Colonic mucosa (tissue), 4 donors: Measurements from ENCODE around the gene PELI3. TPM values are rescaled to one million over a fixed set of nuclear protein-coding genes. Genes with fewer than 3 reads are reported as not detected.

Experiments
- DNase-seq: peaks from one replicate; pipeline ENCODE4 v3.0.0-alpha.2; 2020
- H3K27ac ChIP-seq: fragments of 200-600 bp; one replicate; pipeline ENCODE4 v1.8.0; 2021
- H3K27me3 ChIP-seq: fragments of 200-600 bp; one replicate; pipeline ENCODE4 v1.8.0; 2021
- H3K36me3 ChIP-seq: fragments of 200-600 bp; one replicate; pipeline ENCODE4 v1.8.0; 2021
- H3K4me1 ChIP-seq: fragments of 200-600 bp; one replicate; pipeline ENCODE4 v1.8.0; 2021; ENCODE audit warnings: mild to moderate bottlenecking
- H3K4me3 ChIP-seq: fragments of 200-600 bp; one replicate; pipeline ENCODE4 v1.8.0; 2021
- H3K9ac ChIP-seq, 2 donors: one replicate each; pipeline ENCODE4 v1.7.0; 2013; ENCODE audit warnings: control low read depth in 2 of 2, low read depth in 2 of 2, low read length in 2 of 2
- H3K9me3 ChIP-seq: fragments of 200-600 bp; one replicate; pipeline ENCODE4 v1.8.0; 2021
- intact Hi-C: fragments of 100-400 bp; cut with DNase I; formaldehyde crosslinking; loops from one replicate; pipeline ENCODE4 v1.14.1; 2022
- total RNA-seq, 2 donors: library from RNA; stranded (reverse); fragmentation: NEBNext Ultra II Directional in 1 of 2; extraction: Animal tissue kit (Norgen Biotek cat#: 25700) in 1 of 2; gene quantifications; one replicate each; pipeline ENCODE4 v1.2.1, GENCODE V29; 2021
- TF ChIP-seq, protein P1 (sequence below): fragments of 200-600 bp; IDR thresholded peaks from one replicate; pipeline ENCODE4 v1.8.0; 2022; ENCODE audit warnings: antibody characterized with exemption, mild to moderate bottlenecking
- donor health status: healthy.
- donor health status: DM: no; HTN: no; CAD: no.
- donor health status: DM: no; HTN: no; CAD: no.

The PELI3 gene
- total RNA-seq, 2 donors from 2014 or later = 3.8 to 3.9 TPM

DNA sequence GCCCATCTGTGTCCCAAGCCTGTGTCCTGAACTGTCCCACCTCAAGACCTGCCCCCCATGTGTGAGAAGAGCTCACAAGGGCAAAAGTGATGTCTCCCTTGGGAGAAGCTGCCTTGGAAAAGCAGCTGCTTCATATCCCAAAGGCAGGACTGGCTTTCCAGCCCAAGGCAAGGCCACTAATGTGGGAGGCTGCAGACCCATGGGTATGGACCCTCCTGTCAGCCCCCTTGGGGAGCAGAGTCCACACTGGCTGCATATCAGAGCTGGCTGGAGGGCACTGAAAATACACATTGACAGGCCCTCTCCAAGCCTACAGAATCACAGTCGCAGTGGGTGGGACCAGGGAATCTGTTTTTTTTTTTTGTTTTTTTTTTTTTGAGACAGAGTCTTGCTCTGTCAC lies 2.7 kb downstream of the PELI3 start:
- Histone ChIP-seq H3K4me3 (no peak overlapping the region), H3K27me3 (no peaks in the 10 kb centered on the region), H3K36me3 (no peaks in the 10 kb centered on the region), H3K9ac (no peak overlapping the region), H3K9me3 (no peaks in the 10 kb centered on the region), H3K27ac (no peak overlapping the region), H3K4me1 (peaks cover 12% of the 10 kb centered on the region)
- intact Hi-C loops = no loop called here
- TF ChIP-seq, protein P1, sequence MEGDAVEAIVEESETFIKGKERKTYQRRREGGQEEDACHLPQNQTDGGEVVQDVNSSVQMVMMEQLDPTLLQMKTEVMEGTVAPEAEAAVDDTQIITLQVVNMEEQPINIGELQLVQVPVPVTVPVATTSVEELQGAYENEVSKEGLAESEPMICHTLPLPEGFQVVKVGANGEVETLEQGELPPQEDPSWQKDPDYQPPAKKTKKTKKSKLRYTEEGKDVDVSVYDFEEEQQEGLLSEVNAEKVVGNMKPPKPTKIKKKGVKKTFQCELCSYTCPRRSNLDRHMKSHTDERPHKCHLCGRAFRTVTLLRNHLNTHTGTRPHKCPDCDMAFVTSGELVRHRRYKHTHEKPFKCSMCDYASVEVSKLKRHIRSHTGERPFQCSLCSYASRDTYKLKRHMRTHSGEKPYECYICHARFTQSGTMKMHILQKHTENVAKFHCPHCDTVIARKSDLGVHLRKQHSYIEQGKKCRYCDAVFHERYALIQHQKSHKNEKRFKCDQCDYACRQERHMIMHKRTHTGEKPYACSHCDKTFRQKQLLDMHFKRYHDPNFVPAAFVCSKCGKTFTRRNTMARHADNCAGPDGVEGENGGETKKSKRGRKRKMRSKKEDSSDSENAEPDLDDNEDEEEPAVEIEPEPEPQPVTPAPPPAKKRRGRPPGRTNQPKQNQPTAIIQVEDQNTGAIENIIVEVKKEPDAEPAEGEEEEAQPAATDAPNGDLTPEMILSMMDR = no peak
- no peak for DNase-seq

DNA sequence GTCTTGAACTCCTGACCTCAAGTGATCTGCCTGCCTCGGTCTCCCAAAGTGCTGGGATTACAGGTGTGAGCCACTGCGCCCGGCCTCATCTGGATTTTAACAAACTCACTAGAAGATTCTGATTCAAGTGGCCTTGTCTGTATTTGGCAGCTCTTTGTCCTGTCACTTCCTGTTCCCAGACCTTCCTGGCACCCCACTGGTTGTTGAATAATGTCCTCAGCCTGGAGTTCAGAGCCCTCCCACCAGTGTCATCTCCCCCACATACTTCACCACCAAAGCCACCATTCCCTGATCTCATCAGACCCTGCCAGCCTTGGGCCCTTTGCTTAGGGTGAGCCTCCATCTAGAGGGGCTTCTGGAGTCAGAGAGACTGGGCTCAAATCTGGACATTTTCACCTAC lies 3.3 kb downstream of the PELI3 start:
- no peak overlapping the region for H3K9ac ChIP-seq
- no peaks in the 10 kb centered on the region for H3K27me3 ChIP-seq
- DNase-seq = no peak
- peaks cover 12% of the 10 kb centered on the region for H3K4me1 ChIP-seq
- TF ChIP-seq, protein P1 = no peak
- H3K9me3 ChIP-seq = no peaks in the 10 kb centered on the region
- intact Hi-C loops = no loop called here
- H3K4me3 ChIP-seq = no peak overlapping the region
- H3K27ac ChIP-seq = no peak overlapping the region
- no peaks in the 10 kb centered on the region for H3K36me3 ChIP-seq

DNA sequence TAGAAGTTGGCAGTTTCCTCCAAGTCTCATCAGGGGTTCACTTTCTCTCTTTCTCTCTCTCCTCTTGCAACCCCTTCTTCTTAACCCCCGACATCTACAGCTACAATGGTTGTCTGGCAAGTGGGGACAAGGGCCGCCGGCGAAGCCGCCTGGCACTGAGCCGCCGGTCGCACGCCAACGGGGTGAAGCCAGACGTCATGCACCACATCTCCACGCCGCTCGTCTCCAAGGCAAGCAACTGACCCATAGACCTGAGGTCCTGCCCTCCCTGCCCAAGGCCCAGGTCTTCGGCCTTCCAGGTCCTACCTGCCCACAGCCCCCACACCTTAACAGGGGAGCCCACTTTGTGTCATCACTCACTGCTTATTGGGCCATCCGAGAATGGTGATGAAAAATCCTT lies 4.4 kb downstream of the PELI3 start:
- no peak overlapping the region for H3K9ac ChIP-seq

DNA sequence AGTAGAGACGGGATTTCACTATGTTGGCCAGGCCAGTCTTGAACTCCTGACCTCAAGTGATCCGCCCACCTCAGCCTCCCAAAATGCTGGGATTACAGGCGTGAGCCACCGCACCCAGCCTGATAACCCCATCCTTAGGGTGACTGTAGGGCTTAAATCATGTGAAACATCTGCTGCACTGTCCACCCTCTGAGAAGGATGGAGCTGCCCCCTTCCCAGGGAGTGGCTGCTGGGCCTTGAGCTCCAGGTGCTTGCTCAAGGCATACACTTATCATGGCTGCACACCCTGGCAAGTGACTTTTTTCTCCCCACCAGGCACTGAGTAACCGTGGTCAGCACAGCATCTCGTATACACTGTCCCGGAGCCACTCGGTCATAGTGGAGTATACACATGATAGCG lies 5.3 kb downstream of the PELI3 start:
- intact Hi-C loops = no loop called here
- Histone ChIP-seq H3K4me1 (peaks cover 7% of the 10 kb centered on the region), H3K27me3 (no peaks in the 10 kb centered on the region), H3K9ac (no peak overlapping the region), H3K4me3 (no peak overlapping the region), H3K27ac (no peak overlapping the region), H3K9me3 (no peaks in the 10 kb centered on the region), H3K36me3 (no peaks in the 10 kb centered on the region)
- no peak for DNase-seq
- TF ChIP-seq, protein P1 = no peak

More for the DNA sequence above, 4.4 kb downstream of the PELI3 start:
- TF ChIP-seq, protein P1 = no peak
- no peaks in the 10 kb centered on the region for H3K27me3 ChIP-seq
- H3K36me3 ChIP-seq = no peaks in the 10 kb centered on the region
- no peak for DNase-seq
- H3K27ac ChIP-seq = no peak overlapping the region
- H3K4me1 ChIP-seq = peaks cover 8% of the 10 kb centered on the region
- intact Hi-C loops = no loop called here
- no peaks in the 10 kb centered on the region for H3K9me3 ChIP-seq
- H3K4me3 ChIP-seq = no peak overlapping the region

DNA sequence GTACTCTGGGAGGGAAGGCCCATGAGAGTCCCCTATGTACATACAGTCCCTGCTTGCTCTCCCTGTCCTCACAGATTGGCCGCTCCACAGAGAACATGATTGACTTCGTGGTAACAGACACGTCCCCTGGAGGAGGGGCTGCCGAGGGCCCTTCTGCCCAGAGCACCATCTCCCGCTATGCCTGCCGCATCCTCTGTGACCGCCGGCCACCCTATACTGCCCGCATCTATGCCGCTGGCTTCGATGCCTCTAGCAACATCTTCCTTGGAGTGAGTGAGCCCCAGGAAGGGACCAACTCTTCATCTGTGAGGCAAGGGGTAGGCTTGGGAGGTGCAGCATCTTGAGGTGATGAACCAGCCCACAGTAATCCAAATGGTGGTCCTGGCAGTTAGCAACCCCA lies 6.5 kb downstream of the PELI3 start:
- Histone ChIP-seq H3K9ac (no peak overlapping the region), H3K36me3 (no peaks in the 10 kb centered on the region), H3K27ac (no peak overlapping the region), H3K9me3 (no peaks in the 10 kb centered on the region), H3K4me1 (no peaks in the 10 kb centered on the region), H3K4me3 (no peak overlapping the region), H3K27me3 (no peaks in the 10 kb centered on the region)
- TF ChIP-seq, protein P1 = no peak
- DNase-seq = no peak
- intact Hi-C loops = no loop called here
